Esophagus muscularis mucosa (tissue), 4 donors: ENCODE results near the gene SH2D2A. TPM values are rescaled to one million over a fixed set of nuclear protein-coding genes. Genes with fewer than 3 reads are reported as not detected.

Experiments used
- DNase-seq: peaks from one replicate; pipeline ENCODE4 v3.0.0-alpha.2; 2017; ENCODE audit errors: extremely low spot score
- H3K27ac ChIP-seq, 4 donors: fragments of 200-600 bp; sonication (generic); replicated peaks in 1 of 4; 1 replicate in 3 of 4; 2 replicates in 1 of 4; pipeline ENCODE4 v1.5.1; 2016 to 2019; ENCODE audit warnings: mild to moderate bottlenecking in 1 of 4
- H3K27me3 ChIP-seq, 4 donors: fragments of 200-600 bp; sonication (generic); one replicate each; pipeline versions ENCODE4 v1.5.1 to v1.6.0; 2016 to 2019
- H3K36me3 ChIP-seq, 4 donors: fragments of 200-600 bp; sonication (generic); one replicate each; pipeline ENCODE4 v1.5.1; 2016 to 2019
- H3K4me1 ChIP-seq, 4 donors: fragments of 200-600 bp; sonication (generic); one replicate each; pipeline ENCODE4 v1.5.1; 2016 to 2019
- H3K4me3 ChIP-seq, 4 donors: fragments of 200-600 bp; sonication (generic); 1 replicate in 2 of 4; 2 replicates in 2 of 4; pipeline ENCODE4 v1.5.1; 2016 to 2019; ENCODE audit warnings: mild to moderate bottlenecking in 4 of 4, moderate library complexity in 1 of 4
- H3K9me3 ChIP-seq, 4 donors: fragments of 200-600 bp; sonication (generic); 1 replicate in 3 of 4; 2 replicates in 1 of 4; pipeline ENCODE4 v1.5.1; 2016 to 2019
- EP300 ChIP-seq: sonication (generic); formaldehyde crosslinking; IDR thresholded peaks from one replicate; pipeline ENCODE4 v1.6.1; 2017; ENCODE audit warnings: antibody characterized with exemption
- POLR2A ChIP-seq: fragments of 450-650 bp; IDR thresholded peaks from one replicate; pipeline ENCODE4 v1.6.1; 2017; ENCODE audit warnings: antibody characterized with exemption, moderate library complexity, mild to moderate bottlenecking, low read depth
- POLR2AphosphoS5 ChIP-seq, 2 donors: sonication (generic); formaldehyde crosslinking; IDR thresholded peaks; one replicate each; pipeline ENCODE4 v1.6.1; 2017; ENCODE audit warnings: antibody characterized with exemption in 2 of 2
- WGBS: methylation state at CpG from one replicate; pipeline ENCODE4 v1.1.5; 2018; 5-methylcytosine and 5-hydroxymethylcytosine counted together
- intact Hi-C: fragments of 100-400 bp; cut with DNase I; formaldehyde crosslinking; loops from one replicate; pipeline ENCODE4 v1.15.1; 2023
- total RNA-seq, 4 donors: library from RNA; depleted of rRNA; stranded (reverse); fragments of >200 nt; gene quantifications; one replicate each; pipeline versions ENCODE4 v1.1.0 to v1.2.1, GENCODE V29; 2016
- TF ChIP-seq, protein P1 (sequence below), 3 experiments: fragments of 200-600 bp in 2 of 3; fragments of 450-650 bp in 1 of 3; sonication (generic) in 2 of 3; IDR thresholded peaks; one replicate each; pipeline ENCODE4 v1.5.1; 2017 to 2019; ENCODE audit warnings: antibody characterized with exemption in 3 of 3, mild to moderate bottlenecking in 2 of 3, moderate library complexity in 1 of 3

SH2D2A gene
- total RNA-seq, 4 donors from 2014 or later = 0.83 to 2.7 (median 0.84) TPM; not detected in 1

DNA sequence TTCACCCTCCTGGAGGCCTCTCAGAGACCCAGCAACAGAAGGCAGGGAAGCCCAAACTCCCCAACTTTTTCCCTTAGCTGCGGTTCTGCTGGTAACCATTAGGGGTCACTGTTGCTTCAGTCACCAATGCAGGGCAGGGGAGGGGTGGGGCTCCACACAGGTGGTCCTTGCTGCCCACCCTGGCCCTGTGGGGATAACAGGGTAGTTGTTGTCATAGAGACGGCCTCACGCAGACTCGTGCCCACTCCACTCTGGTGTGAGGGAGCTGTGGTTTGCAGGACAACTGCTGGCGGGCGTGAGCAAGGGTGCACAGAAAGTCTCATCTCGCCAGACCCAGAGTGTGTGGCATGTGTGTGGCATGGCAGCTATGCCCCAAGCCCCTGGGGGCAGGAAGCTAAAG is 22.3 kb upstream of the SH2D2A start:
- intact Hi-C loops = no loop called here
- Histone ChIP-seq H3K4me3 (no peak overlapping the region), H3K27ac (no peak overlapping the region), H3K27me3 (peaks cover 0 to 90% (median 0%) of the 10 kb centered on the region in 4 donors), H3K36me3 (no peaks in the 10 kb centered on the region), H3K9me3 (no peaks in the 10 kb centered on the region), H3K4me1 (no peaks in the 10 kb centered on the region)
- TF ChIP-seq, protein P1, sequence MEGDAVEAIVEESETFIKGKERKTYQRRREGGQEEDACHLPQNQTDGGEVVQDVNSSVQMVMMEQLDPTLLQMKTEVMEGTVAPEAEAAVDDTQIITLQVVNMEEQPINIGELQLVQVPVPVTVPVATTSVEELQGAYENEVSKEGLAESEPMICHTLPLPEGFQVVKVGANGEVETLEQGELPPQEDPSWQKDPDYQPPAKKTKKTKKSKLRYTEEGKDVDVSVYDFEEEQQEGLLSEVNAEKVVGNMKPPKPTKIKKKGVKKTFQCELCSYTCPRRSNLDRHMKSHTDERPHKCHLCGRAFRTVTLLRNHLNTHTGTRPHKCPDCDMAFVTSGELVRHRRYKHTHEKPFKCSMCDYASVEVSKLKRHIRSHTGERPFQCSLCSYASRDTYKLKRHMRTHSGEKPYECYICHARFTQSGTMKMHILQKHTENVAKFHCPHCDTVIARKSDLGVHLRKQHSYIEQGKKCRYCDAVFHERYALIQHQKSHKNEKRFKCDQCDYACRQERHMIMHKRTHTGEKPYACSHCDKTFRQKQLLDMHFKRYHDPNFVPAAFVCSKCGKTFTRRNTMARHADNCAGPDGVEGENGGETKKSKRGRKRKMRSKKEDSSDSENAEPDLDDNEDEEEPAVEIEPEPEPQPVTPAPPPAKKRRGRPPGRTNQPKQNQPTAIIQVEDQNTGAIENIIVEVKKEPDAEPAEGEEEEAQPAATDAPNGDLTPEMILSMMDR (IDR thresholded peaks at IDR 0.05) = peak; percentile 73 to 95 (median 79)
- no peak for TF ChIP-seq EP300
- DNase-seq = no peak
- whole genome bisulfite sequencing = 40% methylated on average over 6 of the region's 7 CpGs

DNA sequence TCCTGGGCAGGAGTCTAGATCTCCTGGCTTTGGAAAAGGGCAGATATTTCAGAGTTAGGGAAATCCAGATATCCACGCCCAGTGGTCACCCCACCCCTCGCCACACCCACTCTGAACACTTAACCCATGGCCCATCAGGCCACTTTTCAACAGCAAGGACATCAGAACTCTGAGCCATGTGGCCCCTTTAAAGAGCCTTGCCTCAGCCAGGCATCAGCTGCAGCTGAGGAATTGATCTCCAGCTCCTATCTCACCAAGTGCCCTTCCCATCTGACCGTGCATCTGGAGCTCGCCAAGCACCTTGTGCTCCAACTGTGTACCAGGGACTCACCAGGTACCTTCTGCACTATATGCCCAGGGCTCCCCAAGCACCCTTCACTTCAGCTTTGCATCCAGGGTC is 20.2 kb upstream of the SH2D2A start:
- H3K27me3 ChIP-seq = peaks cover 0 to 79% (median 0%) of the 10 kb centered on the region in 4 donors
- intact Hi-C loops = no loop called here

DNA sequence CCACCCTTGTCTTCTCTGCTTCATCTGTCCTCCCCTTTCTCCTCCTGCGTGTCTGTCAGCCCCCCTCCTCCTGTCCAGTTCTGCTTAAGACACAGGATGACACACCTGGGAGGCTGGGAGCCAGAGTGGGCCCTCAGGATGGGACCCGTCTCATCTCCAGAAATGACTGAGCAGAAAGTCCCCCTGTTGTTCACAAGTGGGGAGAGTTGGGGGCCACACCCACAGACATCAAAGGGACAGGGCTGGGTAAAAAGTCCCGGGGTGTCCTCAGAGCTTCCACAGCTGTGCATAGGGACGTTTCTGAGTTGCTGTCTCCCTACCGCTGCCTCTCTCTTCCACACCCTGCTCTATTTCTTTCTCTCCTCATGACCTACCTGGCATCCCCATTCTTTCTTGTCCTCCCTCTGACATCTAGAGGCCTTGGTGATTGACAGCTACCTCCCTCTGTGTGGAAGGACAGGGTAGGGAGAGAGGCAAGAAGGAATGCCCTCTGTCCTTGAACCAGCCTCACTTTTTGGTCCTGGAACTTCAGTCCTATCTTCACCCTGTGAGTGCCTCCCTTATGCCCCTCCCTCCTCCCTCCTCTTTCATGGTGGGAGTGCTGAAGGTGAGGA is 19.5 kb upstream of the SH2D2A start:
- peaks cover 0 to 77% (median 0%) of the 10 kb centered on the region in 4 donors for H3K27me3 ChIP-seq
- H3K9me3 ChIP-seq = no peaks in the 10 kb centered on the region
- no peak overlapping the region for H3K27ac ChIP-seq
- intact Hi-C loops = no loop called here
- no peak for DNase-seq
- 76% methylated on average over 5 of the region's 5 CpGs for WGBS
- no peaks in the 10 kb centered on the region for H3K36me3 ChIP-seq
- no peak for TF ChIP-seq POLR2AphosphoS5 (IDR thresholded peaks at IDR 0.05)
- no peaks in the 10 kb centered on the region for H3K4me1 ChIP-seq
- H3K4me3 ChIP-seq = no peak overlapping the region

More for the DNA sequence above, 20.2 kb upstream of the SH2D2A start:
- 83% methylated on average over 2 of the region's 4 CpGs for WGBS
- Histone ChIP-seq H3K36me3 (no peaks in the 10 kb centered on the region), H3K4me3 (no peak overlapping the region), H3K9me3 (no peaks in the 10 kb centered on the region), H3K27ac (no peak overlapping the region), H3K4me1 (no peaks in the 10 kb centered on the region)
- no peak for DNase-seq
- TF ChIP-seq, protein P1 (IDR thresholded peaks at IDR 0.05) = no peak
- no peak for TF ChIP-seq EP300

DNA sequence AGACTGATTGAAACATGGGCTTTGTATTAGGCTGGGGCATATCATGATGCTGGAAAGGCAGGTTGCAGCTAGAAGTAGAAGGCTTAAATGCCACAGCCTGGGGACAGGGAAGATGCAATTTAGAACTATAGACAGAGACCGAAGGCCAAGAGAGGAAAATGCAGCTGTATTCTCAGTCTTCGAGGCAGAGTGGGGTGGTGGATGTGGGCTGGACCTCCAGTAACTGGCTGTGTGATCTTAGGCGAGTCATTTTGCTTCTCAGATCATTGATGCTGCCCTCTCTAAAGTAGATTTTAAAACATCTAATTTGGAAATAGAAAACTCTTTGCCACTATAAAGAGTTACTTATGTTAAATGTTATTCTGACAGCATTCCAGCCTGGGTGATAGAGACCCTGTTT is 17.7 kb upstream of the SH2D2A start:
- TF ChIP-seq POLR2AphosphoS5 (IDR thresholded peaks at IDR 0.05) = no peak
- TF ChIP-seq EP300 = no peak
- TF ChIP-seq, protein P1 (IDR thresholded peaks at IDR 0.05) = no peak
- no peak for TF ChIP-seq POLR2A
- Histone ChIP-seq H3K4me3 (no peak overlapping the region), H3K27me3 (peaks cover 0 to 71% (median 0%) of the 10 kb centered on the region in 4 donors), H3K36me3 (no peaks in the 10 kb centered on the region), H3K9me3 (no peaks in the 10 kb centered on the region), H3K27ac (no peak overlapping the region), H3K4me1 (no peaks in the 10 kb centered on the region)
- DNase-seq = no peak
- intact Hi-C loops = no loop called here
- WGBS = 86% methylated on average over 3 of the region's 3 CpGs

DNA sequence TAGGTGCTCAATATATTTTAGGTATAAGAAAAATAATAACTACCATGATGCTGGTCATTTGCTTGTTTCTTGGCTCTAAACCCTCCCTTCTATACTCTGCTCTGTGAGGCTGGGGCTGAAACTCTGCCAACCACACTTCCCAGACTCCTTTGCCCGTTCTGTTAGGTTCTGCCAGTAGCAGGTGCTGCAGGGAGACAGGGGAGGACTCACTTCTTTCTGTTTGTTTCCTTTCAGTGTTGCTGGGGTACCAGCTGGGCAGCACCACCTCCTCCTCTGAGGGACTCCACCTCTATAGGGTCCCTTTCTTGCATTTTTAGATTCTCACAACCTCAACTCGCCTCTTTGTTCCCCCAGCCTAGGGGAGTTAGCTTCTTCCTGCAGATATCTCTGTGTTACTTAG is 17.0 kb upstream of the SH2D2A start:
- TF ChIP-seq, protein P1 (IDR thresholded peaks at IDR 0.05) = no peak
- TF ChIP-seq POLR2AphosphoS5 (IDR thresholded peaks at IDR 0.05) (no peak), EP300 (no peak), POLR2A (no peak)
- intact Hi-C loops = no loop called here
- H3K9me3 ChIP-seq = no peaks in the 10 kb centered on the region
- no peaks in the 10 kb centered on the region for H3K36me3 ChIP-seq
- 35% methylated on average over 2 of the region's 2 CpGs for WGBS
- H3K27me3 ChIP-seq = peaks cover 0 to 68% (median 0%) of the 10 kb centered on the region in 4 donors
- no peak overlapping the region for H3K4me3 ChIP-seq
- H3K4me1 ChIP-seq = no peaks in the 10 kb centered on the region
- DNase-seq = no peak
- H3K27ac ChIP-seq = no peak overlapping the region
